Putamen (tissue), 1 donor: Measurements from ENCODE around the gene CIAO2B.

ENCODE experiments used
- DNase-seq: peaks from one replicate; pipeline ENCODE4 v3.0.0-alpha.2; 2016; ENCODE audit warnings: low spot score

CIAO2B gene

GRCh38 chr16:66919569-66920298 lies 14.5 kb downstream of the CIAO2B start:
- DNase-seq = no peak

GRCh38 chr16:66918803-66919568 lies 15.2 kb downstream of the CIAO2B start, which contains the start of gene CDH16:
Gene CDH16 (minus strand): TSS chr16:66918885. CDS start chr16:66918065, 820 bp downstream.
- no peak for DNase-seq

- no peak for DNase-seq
These were observed 15.8 kb downstream of the CIAO2B start for GRCh38 chr16:66918355-66918754.

GRCh38 chr16:66917741-66918140 lies 16.5 kb downstream of the CIAO2B start:
- DNase-seq = no peak

GRCh38 chr16:66916518-66916917 lies 17.7 kb downstream of the CIAO2B start:
- no peak for DNase-seq

- no peak for DNase-seq
These were observed 19.2 kb downstream of the CIAO2B start for GRCh38 chr16:66915041-66915440.

- no peak for DNase-seq
These were observed 19.7 kb downstream of the CIAO2B start for GRCh38 chr16:66914541-66914940.

- DNase-seq = no peak
These were observed 20.5 kb downstream of the CIAO2B start for GRCh38 chr16:66913711-66914110.

- no peak for DNase-seq
These were observed 21.1 kb downstream of the CIAO2B start for GRCh38 chr16:66913081-66913480.

GRCh38 chr16:66911801-66912200 lies 22.4 kb downstream of the CIAO2B start:
- DNase-seq = no peak

- no peak for DNase-seq
These were observed 23.1 kb downstream of the CIAO2B start for GRCh38 chr16:66911112-66911511.

- DNase-seq = no peak
These were observed 23.8 kb downstream of the CIAO2B start for GRCh38 chr16:66910175-66910940.

- DNase-seq = no peak
These were observed 25.2 kb downstream of the CIAO2B start for GRCh38 chr16:66908762-66909559.

GRCh38 chr16:66908116-66908515 lies 26.1 kb downstream of the CIAO2B start:
- no peak for DNase-seq

GRCh38 chr16:66906916-66907836 lies 27.0 kb downstream of the CIAO2B start:
- no peak for DNase-seq

- no peak for DNase-seq
These were observed 28.3 kb downstream of the CIAO2B start for GRCh38 chr16:66905633-66906539.

GRCh38 chr16:66904846-66905632 lies 29.2 kb downstream of the CIAO2B start:
- DNase-seq = no peak

- no peak for DNase-seq
These were observed 29.8 kb downstream of the CIAO2B start for GRCh38 chr16:66904428-66904845.
